RPMI8226 (cell line): Measurements from ENCODE around the gene KIF5B.
"Not testable (repeated sequence)": the region's sequence is repeated elsewhere in the genome, so short reads cannot be mapped to it uniquely, and the experiment has no call there.

Source experiments
- DNase-seq: peaks from one replicate; pipeline ENCODE4 v3.0.0-alpha.2; 2015

The KIF5B gene

DNA sequence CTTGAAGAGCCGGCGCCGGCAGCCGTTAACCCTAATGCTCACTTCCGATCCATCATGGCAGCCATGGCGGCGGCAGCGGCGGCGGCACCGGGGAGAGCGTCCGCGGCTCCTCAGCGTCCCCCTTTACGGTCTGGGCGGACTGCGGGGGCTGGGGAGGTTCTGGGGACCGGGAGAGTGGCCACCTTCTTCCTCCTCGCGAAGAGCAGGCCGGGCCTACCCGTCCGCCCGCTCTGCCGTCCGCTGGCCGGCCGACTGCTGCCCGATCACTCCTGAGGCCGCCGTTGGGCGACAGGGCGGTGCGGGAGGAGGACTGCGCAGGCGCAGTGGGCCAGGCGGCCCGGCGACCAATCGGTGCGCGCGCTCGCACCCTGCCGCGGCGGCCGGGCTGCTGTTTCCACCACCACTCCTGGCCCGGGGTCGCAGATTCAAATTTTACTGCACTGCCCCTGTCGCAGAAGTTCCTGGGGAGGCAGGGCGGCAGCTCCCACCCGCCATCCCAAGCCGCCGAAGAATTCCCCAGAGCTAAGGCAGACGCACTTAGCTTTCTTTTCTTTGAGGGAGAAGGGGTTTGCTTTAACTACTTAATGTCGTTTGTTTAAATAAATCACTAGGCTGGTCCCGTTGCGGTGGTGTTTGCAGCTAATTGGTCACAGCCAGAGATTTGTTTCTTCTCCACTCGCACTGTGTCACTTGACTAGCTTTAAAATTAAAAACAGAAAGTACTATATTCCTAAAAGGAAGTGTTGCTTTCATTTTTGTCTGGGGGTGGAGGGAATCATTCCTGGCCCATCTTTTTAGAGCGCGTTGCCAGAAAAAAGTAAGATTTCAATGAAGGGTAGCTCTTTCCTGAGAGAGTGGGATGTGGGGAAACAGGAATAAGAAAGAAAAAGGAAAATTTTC lies at the start of gene KIF5B:
Gene KIF5B (minus strand): TSS at position 290 of the 900 bp plus-strand sequence. CDS start 452 bp downstream, outside the sequence.
- DNase-seq = peak; percentile 86

DNA sequence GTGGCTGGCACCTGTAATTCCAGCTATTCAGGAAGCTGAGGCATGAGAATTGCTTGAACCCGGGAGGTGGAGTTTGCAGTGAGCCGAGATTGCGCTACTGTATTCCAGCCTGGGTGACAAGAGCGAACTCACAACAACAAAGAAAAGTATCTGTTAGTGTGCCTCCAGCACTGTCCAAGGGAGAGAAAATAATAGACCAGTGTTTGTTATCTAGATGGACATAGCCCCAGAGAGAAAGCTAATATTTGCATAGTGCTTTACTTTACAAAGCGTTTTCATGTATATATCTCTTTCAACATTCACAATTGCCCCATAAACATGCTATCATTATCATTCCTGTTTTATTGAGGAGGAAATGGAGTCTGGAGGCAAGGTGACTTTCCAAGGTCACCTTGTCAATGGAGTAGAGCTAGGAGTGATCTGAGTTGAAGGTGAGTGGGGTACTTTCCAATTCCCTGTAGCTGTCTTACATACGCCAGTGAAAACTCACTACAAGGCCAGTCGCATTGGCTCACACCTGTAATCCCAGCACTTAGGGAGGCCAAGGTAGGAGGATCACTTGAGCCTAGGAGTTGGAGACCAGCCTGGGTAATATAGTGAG lies 49.7 kb upstream of the KIF5B start:
- no peak for DNase-seq

DNA sequence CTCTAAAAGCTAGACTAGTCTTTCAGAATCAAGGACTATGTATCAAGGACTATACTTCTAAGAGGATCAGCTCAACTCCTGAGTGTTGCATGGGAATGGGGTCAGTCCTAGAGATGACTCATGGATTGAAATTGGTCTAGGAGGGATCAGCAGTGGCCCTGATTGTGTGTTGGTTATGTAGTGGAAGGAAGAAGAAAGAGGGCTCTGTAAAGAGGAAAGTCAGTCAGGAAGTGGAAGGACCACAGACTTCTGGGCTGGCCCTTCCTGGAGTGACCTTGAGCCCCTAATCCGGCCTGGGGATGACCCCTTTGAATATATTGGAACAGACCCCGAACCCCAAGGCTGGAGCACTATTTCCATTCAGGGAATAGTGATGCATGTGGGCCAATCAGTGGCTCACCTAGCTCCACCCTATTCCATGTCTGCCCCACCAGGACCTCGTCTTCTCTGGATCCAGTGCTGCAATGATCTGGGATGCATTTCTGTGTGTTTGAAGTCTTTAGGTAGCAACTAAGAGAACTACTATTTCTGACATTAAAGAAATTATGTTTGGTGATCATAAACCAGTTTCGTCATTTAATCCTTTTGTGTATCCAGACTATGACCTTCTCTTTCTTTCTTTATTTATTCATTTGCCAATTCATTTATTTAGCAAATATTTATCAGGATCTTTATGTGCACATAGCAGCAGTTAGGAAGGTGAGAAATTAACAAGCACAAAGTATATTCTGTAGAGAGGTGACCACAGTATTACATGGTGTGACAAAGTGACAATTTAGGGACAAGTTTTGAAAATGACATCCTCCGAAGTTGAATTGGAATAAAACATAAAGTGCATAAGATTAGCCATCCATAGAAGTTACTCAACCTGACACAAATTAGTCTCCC lies 48.6 kb upstream of the KIF5B start:
- no peak for DNase-seq

DNA sequence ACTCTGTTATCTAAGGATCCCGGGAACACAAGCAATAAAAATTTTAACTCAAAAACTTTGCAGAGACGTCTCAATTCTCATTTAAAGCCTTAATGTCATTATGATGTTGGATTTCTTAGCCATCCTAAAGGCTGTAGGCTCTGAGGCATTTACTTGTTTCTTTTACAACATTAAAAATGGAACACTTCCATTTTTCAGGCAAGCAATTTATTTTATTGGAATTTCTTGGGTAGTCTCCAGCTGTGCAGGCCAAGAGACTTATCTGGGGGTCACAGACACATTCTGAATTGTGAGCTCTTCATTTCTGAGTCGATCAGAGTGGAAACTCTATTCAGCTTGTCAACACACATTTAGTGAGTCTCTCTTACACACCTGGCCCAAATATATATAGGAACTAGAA lies 48.0 kb upstream of the KIF5B start:
- no peak for DNase-seq

DNA sequence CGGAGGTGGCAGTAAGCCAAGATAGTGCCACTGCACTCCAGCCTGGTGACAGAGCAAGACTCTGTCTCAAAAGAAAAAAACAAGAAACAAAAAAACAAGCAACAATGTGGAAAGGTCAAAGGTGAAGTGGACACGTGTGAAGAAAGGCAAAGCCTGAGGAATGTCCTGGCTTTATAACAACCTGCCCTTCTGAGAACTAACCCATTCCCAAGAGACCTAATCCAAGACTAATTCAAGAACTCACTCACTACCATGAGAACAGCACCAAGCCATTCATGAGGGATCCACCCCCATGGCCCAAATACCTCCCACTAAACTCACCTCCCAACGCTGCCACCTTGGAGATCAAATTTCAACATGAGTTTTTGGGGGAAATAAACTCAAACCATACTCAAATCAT lies 47.5 kb upstream of the KIF5B start:
- no peak for DNase-seq

DNA sequence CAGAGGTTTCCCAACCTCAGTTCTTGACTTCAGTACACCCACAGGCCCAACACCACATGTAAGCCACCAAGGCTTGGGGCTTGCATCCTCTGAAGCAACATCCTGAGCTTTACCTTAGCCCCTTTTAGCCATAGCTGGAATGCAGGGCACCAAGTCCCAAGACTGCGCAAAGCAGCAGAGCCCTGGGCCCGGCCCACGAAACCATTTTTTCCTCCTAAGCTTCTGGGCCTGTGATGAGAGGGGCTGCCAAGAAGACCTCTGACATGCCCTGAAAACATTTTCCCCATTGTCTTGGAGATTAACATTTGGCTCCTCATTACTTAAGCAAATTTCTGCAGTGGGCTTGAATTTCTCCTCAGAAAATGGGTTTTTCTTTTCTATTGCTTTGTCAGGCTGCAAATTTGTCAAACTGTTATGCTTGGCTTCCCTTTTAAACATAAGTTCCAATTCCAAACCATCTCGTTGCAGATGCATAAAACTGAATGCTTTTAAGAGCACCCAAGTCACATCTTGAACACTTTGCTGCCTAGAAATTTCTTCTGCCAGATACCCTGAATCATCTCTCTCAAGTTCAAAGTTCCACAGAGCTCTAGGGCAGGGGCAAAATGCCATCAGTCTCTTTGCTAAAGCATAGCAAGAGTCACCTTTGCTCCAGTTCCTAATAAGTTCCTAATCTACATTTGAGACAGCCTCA lies 42.5 kb upstream of the KIF5B start:
- not testable (repeated sequence) for DNase-seq

DNA sequence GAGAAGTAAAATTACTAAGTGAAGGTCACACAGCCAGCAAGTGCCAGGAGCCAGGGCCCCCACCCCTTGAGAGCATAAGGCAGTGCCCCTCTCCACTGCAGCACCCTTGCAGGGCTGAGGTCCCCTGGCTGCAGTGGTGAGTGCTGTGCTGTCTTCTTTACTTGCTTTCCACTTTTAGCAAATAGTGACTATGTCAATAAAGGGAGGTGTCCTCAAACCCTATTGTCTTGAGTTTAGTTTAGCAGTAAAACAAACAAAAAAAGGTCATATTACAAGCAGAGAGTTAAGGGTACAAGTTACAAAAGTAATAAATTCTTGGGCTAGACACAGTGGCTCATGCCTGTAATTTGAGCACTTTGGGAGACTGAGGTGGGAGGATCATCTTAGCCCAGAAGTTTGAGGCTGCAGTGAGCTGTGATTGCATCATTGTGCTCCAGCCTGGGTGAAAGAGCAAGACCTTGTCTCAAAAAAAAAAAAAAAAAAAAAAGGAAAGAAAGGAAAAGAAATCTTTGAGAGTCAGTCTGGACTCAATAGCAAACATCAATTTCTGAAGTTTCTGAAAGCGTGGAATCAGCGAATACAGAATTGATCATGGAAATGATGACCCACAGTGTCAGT lies 39.0 kb upstream of the KIF5B start:
- no peak for DNase-seq

DNA sequence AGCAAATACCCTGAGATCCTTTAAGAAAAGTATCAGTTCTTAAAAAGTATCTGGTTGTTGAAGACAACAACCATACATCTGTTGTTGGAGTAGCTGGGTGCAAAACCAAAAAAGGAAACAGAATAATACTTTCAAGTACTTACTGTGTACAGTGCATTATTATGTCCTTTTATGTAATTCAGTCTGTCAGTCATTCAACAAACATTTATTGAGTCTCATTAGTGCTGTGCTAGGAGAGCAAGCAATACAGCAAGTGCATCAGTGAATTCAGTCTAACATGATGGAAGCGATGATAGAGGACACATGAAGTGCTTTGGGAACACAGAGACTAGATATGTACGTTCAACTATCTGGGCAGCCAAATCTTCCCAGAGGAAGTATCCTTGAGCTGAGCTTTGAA lies 37.4 kb upstream of the KIF5B start:
- no peak for DNase-seq

DNA sequence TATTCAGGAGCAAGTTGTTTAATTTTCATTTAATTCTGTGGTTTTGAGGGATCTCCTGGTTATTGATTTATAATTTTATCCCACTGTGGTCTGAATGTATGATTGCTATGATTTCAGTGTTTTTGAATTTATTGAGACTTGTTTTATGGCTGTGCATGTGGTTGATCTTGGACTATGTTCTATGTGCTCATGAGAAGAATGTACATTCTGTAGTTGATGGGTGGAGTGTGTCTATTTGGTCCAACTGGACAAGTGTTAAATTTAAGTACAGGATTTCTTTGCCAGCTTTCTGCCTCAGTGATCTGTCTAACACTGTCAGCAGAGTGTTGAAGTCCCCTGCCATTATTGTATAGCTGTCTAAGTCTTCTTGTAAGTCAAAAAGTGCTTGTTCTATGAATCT lies 34.8 kb upstream of the KIF5B start:
- DNase-seq = no peak

DNA sequence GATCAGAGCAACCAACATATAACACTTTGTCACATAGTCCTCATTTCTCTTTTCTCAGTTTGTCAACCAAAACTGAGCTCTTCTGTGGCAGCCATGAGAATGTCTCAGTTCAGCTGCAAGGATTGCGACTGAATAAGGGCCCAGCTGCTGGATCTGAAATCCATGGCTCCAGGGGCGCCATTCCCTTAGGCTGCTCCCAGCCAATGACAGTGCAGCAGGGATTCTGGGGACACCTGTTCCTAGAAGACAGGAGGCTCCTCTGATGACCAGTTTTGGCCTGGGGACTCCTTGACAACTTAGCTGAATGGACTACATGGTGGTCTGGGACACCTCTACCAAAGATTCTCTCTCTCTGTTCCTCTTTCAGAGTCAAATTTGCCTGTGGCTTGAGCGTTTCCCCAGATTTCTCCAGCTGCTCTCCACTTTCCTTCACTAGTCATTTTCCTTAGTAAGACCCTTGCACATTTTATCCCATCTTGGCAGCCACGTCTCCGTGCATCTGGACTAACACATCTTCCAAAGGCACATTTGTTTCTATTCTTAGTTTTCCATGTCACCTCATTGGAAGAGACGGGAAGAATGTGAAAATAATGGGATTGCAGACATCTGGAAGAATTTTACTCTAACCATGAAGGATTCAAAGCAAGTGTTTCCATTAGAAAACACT lies 28.1 kb upstream of the KIF5B start:
- no peak for DNase-seq

DNA sequence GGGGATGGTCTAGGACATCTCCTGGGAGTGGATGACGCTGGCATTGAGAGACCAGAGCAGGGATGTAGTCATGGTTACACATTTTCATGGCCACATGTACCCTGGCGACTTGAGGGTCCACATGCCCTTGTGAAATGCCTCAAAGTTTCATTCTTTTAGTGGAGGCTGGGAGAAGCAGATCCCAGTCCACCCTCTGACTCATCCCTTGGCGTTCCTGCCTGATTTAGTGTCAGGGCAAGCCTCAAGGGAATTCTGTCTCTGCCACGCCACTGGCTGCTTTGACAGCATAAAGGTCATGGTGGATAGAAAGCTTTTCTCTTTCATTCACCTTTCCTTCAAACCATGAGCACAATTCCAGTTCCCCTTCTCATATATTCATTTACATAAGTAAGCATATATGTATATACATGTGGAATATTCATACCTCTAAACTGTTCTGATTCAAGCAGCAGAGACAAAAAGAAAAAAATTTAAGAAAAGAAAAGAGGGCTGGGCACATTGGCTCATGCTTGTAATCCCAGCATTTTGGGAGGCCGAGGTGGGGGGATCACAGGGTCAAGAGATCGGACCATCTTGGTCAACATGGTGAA lies 21.8 kb upstream of the KIF5B start:
- DNase-seq = no peak

DNA sequence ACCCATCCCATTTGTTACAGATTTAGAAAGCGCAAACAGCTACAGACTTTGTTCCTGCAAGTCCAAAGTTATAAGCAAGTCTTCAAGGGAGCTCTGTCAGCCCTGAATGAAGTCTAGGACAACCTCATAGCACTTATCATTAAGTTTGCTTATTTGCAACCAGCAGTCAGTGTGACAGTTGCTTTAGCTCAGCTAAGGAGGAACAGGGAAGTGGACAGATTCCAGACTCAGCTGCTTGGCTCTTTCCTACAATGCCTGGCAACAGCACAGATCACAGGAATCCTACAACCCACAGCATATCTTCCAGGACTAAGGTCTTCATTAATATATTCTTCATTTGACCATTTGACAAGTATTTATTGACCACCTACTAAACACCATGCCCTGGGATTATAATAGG lies 17.4 kb upstream of the KIF5B start:
- no peak for DNase-seq

DNA sequence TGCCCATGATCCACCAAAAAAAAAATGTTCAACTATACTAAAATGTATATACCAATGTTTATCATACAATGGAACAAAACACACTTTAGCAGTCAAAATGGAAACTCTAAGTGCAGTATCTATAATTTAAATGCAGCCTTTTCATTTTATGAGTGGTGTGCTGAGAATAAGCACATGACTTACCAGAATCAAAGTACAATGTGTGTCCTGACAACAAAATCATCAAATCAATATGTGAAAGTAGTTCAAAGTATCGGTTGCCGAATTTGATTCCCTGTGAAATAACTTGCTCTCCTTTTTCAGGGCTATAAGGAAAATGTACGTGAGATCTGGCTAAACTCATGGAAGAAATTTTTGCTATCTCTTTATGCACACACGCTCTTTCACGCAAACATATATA lies 16.9 kb upstream of the KIF5B start:
- no peak for DNase-seq

DNA sequence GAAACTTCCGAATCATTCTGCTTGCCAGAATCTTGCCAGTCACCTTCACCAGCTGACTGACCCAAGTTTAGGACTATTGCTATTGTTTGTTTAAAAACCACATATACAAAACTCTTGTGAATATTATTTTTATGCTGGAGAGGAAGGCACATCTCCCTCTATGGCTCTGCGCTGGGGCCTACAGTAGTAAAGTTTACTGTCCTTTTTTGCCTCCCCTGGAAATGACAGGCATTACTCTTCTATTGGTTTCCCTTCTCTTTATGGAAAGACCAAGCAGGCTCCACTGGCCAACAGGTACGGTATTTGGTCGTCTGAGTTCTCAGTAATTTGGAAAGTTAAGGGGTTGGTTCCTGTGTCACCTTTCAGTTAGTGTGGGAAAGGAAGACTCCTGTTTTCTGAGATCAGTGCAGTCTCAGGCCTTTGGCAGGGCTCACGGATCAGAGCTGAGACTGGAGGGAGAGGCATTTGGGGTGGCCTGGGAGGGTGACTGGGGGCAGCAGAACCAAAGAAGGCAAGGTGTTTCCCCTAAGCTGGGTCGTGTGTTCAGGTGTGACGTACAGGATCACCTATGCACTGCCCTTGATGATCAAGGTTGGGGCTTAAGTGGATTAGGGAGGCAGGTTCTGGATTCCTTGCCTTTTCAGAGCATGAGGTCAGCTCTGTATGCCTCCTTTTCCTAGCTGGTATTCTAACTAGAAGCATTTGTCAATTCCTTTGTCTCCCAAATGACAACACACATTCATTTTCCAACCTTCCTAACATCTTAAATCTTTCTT lies 16.0 kb upstream of the KIF5B start:
- DNase-seq = no peak

DNA sequence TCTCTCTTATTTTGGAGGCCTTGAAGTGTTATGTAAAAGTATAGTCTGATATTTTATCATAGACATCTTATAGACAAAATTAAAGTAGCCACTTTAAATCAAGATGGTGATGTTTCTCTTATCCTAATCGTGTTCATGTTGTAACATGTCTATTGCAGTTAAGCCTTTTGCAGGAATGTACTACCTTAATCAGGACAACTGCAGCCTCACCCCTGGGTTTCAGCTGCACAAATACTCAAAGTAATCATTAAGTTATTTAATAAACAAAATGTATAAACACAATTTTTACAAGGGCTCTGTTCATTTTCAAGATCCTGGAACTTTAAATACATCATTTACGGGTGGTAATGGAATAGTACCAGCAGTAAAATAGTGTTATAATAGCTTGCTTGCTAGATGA lies 14.4 kb upstream of the KIF5B start:
- no peak for DNase-seq

DNA sequence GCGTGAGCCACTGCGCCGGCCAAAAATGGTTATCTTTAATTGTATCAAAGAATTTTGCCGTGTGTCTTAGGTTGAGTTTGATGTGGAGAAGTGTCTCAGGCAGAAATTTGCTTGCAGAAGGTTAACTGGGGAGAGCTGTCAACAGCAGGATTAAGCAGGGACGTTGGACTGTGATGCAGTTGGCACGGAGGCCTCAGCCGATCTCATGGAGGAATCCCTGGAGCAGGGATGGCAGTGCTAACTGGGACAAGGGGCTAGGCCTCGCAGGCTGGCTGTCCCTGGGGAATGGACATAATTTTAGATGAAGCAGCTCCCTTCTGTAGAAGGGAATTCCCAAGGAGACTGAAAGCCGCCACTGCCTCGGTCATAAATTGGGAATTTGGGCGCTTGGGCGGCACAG lies 12.3 kb upstream of the KIF5B start:
- DNase-seq = no peak

DNA sequence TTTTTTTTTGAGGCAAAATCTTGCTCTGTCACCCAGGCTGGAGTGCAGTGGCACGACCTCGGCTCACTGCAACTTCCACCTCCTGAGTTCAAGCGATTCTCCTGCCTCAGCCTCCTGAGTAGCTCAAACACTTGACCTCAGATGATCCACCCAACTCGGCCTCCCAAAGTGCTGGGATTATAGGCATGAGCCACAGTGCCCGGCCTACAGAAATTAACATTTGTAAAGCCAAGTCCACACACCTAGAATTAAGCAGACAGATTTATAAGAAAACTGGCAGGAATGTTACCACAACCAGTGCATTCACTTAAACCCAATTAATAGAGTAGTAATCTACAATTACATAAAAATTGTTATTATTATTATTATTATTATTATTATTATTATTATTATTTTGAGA lies 11.7 kb upstream of the KIF5B start:
- DNase-seq = not testable (repeated sequence)

DNA sequence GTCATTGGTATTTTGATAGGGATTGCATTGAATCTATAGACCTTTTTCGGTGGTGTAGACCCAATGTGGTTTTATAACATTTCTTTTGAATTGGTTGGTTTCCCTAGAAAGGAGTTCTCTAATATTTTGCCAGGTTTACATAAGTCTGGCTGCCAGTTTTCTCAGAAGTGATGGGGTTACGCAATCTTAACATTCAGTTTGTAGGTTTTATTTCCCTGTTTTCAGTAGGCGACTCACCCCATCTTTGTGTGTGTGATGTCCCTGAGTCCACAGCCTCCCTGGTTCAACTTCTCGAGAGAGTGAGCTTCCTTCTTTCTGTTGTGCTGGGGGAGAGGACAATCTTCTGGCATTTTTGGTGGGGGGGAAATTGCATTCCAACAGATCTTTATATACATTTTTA lies 9.6 kb upstream of the KIF5B start:
- DNase-seq = no peak

DNA sequence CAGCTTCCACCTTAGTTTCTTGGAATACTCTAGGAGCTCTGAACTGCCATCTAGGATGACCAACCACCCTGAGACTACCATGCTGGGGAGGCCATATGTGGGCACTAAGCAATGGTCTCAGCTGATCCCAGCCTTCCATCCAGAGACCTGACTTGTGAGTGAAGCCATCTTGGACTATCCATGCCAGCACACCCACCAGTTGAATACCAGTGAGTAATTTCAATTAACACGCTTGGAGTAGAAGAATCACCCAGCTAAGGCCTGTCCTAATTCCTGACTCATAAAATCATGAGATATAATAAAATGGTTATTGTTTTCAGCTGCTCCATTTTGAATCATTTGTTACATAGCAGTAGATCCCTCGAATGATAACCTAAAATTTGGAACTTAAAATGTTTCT lies 5.2 kb upstream of the KIF5B start:
- no peak for DNase-seq

DNA sequence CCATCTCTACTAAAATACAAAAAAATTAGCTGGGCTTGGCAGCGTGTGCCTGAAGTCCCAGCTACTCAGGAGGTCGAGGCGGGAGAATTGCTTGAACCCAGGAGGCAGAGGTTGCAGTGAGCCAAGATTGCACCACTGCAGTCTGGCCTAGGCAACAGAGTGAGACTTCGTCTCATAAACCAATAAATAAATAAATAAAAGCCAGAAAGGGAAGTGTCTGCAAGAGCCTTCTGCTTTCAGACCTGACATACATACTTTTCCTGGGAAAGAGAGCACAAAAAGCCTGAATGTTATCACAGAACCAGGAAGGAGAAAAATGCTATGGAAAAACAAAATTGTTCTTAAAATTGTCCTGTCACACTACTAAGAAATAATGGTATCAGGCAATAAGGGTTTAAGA lies 4.1 kb upstream of the KIF5B start:
- DNase-seq = no peak

DNA sequence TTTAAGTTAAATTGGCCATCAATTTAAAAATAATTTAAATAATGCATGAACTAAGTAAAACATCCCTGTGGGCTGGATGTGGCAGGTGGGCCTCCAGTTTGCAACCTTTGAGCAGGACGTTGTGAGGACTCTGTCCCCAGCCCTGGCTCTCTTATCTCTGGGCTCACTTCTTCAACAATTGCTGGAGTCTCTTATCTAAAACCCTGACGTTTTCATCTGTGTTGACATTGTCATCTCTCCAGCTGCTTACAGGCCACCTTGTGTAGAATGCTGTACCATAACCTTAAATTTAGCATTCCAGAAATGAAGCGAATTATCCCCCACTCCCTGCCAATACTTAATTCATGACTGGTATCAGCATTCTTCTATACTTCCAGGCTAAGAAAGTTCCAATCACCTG lies 3.2 kb upstream of the KIF5B start:
- no peak for DNase-seq
